Endometrium (tissue), 2 donors: Measurements from ENCODE around the gene FXN.
"Not testable (repeated sequence)": the region's sequence is repeated elsewhere in the genome, so short reads cannot be mapped to it uniquely, and the experiment has no call there.

Source experiments
- FAIRE-seq: peaks from 2 replicates; lab custom pipeline; 2012; peaks lifted over from hg19 to GRCh38; lab: Jason Lieb, UNC
- donor health status: control.
- donor health status: control.

The FXN gene

DNA sequence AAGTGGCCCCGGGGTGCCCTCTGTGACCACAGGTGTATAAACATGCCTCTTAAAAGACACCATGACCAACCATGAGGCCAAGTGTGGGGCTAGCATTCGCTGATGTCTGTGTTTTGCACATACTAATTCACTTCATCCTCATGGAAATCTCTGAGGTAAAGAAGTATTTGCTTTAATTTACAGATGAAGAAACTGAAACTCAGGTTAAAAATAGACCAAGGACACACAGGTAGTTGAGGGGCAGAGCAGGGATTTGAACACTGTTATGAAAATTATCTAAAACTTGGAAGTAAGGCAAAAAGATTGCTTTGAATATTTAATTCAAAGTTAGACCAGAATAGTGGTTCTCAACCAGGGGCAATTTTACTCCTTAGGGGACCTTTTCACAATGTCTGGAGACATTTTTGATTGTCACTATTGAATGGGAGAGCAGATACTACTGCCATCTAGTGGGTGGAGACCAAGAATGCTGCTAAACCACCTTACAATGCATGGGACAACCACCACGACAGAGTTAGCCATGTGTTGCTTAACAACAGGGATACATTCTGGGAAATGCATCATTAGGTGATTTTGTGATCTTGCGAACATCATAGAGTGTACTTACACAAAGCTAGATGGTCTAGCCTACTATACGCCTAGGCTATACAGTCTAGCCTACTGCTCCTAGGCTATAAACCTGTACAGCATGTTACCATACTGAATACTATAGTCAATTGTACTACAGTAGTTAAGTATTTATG lies 8.0 kb upstream of the FXN start:
- peak; percentile 72 for FAIRE-seq

DNA sequence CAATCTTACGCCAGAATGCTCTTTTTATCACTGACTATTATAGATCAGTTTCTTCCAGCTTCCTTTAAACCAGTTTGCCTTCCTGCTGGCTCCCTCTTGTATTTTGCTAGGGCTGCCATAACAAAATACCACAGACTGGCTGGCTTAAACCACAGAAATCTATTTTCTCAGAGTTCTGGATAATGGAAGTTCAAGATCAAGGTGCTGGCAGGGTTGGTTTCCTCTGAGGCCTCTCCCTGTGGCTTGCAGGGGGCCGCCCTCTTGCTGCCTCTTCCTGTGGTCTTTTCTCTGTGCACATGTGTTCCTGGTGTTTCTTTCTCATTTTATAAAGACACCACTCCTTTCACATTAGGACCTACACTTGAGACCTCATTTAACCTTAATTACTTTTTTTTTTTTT lies 6.8 kb upstream of the FXN start:
- no peak for FAIRE-seq

GRCh38 chr9:69029535-69029934 lies 6.0 kb upstream of the FXN start:
- no peak for FAIRE-seq

DNA sequence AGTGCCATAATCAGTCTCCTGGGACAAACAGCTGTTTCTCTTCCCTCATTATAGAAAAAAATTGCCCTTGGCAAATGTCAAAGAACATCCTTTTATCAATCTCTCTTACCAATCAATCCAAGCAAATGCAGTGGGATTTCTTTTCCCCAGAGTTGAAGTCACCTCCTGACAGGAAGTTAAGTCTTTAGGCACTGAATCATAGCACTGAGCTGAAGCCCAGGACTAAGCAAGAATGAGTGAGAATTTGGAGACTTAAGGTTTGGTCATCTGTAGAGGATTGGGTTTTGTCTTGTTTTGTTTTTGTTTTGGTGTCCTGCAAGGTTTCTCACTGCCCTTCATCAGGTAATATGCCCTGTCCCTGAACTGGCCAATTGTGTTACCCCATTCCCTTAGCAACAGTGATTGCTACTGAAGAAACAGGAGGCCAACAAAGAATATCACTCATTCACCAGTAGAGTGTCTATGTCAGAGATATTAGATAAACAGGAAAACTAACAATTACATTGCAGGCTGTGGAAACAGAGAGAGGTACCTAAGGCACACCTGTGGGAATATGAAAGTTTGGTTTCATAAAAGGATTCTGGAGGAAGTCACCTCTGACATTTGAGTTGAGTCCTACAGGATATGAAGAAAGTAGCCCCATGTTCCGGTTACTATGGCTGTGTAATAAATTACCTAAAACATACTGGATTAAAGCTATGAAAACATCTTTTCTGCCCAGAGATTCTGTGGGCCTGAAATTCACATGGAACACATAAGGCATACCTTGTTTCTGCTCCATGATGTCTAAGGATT lies 4.5 kb upstream of the FXN start:
- no peak for FAIRE-seq

GRCh38 chr9:69034071-69034470 lies 1.5 kb upstream of the FXN start:
- FAIRE-seq, result no peak

DNA sequence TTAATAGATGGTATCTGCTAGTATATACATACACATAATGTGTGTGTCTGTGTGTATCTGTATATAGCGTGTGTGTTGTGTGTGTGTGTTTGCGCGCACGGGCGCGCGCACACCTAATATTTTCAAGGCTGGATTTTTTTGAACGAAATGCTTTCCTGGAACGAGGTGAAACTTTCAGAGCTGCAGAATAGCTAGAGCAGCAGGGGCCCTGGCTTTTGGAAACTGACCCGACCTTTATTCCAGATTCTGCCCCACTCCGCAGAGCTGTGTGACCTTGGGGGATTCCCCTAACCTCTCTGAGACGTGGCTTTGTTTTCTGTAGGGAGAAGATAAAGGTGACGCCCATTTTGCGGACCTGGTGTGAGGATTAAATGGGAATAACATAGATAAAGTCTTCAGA lies 757 bp downstream of the FXN start:
- no peak for FAIRE-seq

- FAIRE-seq, result no peak
Measured at GRCh38 chr9:69036799-69037198, 1.2 kb downstream of the FXN start.

- FAIRE-seq, result no peak
Measured at GRCh38 chr9:69040646-69041045, 5.1 kb downstream of the FXN start.

GRCh38 chr9:69044240-69045219 lies 9.0 kb downstream of the FXN start:
- FAIRE-seq, result no peak

- no peak for FAIRE-seq
Measured at GRCh38 chr9:69045821-69046220, 10.3 kb downstream of the FXN start.

- FAIRE-seq, result no peak
Measured at GRCh38 chr9:69046723-69047122, 11.2 kb downstream of the FXN start.

DNA sequence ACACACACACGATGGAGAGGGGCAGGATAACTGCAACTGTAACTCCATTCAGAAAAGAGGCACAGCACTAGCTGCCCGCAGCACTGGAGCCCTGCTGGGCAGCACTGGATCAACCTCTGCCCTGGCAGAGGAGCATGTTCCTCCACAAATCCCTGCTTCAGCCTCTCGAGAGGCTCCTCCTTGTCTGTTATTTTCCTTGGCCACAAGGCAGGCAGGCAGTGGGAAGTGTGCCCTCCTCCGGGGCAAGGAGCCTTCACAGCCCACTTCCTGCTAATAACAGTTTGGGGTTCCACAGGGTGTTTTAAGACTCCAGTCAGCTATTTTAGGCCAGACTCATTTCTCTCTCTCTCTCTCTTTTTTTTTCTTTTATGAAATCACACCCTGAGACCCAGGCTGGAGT lies 11.8 kb downstream of the FXN start:
- no peak for FAIRE-seq

- FAIRE-seq, result no peak
Measured at GRCh38 chr9:69049094-69049493, 13.5 kb downstream of the FXN start.

DNA sequence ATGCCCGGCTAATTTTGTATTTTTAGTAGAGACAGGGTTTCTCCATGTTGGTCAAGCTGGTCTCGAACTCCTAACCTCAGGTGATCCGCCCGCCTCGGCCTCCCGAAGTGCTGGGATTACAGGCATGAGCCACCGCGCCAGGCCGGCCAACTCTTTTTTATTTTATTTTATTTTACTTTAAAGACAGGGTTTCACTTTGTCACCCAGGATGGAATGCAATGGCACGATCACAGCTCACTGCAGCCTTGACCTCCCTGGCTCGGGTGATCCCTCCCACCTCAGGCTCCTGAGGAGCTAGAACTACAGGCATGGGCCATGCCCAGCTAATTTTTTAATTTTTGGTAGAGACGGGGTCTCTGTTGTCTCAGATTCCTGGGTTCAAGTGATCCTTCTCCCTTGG lies 15.4 kb downstream of the FXN start:
- not testable (repeated sequence) for FAIRE-seq

DNA sequence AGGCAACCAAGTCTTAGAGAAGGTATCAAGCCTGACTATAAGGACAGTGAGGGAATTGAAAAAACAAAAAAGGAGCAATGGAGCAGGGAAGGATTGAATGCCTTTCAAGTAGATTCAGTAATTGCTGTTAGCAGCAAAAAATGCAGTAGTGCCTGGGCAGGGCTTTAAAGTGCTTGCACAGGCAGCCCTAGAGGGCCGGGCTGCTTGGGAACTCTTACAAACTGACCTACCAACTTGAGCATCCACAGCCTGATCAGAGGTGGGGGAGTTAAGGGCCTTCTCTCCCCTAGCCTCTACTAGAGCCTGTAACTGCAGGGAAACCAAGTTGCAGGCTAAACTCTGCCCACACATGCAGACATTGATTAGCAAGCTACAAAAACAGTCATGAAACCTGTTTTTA lies 19.4 kb downstream of the FXN start:
- FAIRE-seq, result no peak

DNA sequence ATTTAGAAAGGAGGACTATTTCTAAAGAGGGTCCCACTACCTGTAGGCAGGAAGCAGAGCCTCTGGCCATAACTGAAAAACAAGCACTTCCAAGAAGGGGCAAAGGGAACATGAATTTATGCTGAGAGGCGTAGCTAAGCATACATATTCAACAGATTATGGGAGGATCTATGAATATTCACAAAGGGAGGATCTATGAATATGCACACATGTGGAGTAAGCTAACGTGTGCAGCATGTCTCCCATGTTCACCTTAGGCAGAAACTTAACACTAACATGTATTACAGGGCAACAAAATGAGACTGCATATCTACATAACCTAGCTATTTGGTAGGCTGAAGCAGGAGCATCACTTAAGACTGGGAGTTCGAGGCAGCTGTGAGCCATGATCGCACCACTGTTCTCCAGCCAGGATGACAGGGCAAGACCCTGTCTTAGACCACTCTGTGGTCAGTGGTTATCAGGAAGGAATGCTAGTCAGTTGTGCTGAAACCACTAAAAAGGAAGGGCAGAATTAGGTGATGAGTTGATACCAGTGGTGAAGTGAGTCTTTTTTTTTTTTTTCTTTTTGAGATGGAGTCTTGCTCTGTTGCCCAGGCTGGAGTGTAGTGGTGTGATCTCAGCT lies 20.8 kb downstream of the FXN start:
- FAIRE-seq, result no peak

DNA sequence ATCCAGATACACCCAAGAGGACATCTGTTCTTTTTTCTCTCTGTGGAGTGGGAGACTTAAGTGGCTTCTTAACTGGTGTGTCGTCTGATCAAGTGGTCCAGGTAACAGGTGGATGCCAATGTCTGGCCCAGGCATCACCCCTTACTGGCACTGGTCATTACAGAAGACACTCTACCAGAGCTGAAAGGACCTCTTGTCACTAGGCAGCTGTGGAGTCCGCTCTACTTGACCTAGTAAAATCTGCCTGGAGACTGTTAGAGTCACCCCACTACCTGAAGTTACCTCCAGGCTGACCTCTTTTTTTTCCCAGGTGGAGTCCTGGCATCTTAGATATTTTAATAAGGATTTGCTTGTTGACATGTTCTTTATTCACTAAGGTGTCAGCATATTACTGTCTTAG lies 22.5 kb downstream of the FXN start:
- no peak for FAIRE-seq

DNA sequence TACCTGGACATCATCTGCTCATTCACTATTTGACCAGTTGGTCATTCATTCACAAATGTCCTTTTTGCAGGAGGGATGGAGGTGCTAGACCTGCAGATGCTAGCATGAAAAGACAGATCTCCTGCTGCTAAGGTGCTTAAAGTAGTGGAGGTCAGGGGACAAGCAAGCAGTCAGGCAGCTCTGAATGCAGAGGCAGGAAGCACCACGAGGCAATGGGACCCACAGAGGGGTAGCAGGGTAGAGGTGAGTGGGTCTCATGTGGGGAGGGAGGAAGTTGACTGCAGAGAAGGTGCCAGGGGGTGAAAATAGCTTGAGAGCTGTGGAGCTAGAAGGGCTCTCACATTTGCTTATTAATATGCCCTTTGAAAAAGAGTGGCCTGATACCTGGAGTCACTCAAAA lies 25.2 kb downstream of the FXN start:
- no peak for FAIRE-seq

- no peak for FAIRE-seq
Measured at GRCh38 chr9:69062195-69062594, 26.6 kb downstream of the FXN start.

DNA sequence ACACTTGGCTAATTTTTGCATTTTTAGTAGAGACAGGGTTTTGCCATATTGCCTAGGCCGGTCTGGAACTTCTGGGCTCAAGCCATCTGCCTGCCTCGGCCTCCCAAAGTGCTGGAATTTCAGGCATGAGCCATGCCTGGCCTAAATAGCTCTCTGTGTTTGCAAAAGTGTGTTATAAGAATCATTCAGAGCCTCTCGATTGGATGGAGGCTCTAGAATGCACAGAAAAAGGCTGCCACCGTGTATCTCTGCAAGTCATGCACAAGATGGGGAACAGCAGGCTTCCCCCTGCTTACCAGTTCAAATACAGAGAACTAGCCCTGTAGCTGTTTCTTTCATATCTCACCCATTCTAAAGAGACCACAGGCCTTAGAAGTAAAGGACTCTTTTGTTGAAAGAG lies 28.3 kb downstream of the FXN start:
- no peak for FAIRE-seq

DNA sequence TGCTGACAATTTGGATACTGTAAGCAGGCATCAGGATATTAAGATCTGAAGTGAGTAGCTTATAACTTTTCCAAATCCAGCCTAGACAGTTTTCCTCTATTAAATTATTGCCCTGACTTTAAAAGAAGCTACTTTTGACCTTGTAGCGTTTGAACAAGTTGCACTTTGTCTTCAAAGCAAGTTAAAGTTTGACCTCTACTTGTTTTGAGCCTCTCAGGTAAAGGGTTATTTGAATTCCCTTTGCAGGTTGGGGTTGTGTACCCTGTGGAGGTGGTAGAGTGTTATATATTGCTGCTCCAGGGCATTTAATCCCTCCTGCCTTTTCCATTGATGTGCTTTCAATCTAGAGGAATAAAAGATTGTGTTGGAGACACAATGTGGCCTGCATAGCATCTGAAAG lies 30.1 kb downstream of the FXN start:
- no peak for FAIRE-seq

DNA sequence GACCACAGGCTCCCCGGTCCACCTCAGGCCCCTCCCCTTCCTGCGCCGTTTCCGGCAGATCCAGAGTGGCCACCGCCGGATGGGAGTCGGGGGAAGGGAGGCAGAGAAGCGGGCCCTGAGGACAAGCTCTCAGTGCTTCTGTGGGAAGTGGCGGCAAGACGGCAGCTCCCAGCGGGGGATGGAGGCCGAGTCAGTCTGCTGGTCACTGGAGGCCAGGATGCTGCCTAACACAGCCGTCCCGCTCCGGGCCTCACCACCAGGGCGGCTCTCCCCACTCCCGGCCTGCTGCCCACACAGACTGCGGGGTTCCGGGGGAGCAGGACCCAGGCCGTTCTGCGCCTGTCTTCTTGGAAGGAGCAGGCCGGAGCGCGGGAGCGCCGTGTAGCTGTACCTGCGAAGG lies 31.4 kb downstream of the FXN start:
- FAIRE-seq, result no peak
